ENCODE measurements around the gene TBXA2R. TPM values are rescaled to one million over a fixed set of nuclear protein-coding genes. Genes with fewer than 3 reads are reported as not detected.

Gene TBXA2R
- total and polyA plus RNA-seq, 2 of the 8 experiments (the other 6 are each of a cell fraction or from before 2014, with no cell fraction given): 0.39 to 0.50 TPM

- 0 out of 2 replicates have a peak overlapping the region, but pooled peaks have one; percentile 45 for H2BK5ac ChIP-seq (ENCODE audit: low read depth, low read length)
- no peaks in the 10 kb centered on the region for H3K79me2 ChIP-seq (ENCODE audit: control insufficient read depth in 1 of 2, insufficient read depth in 2 of 2, low read length in 2 of 2)
- H3K27ac ChIP-seq (ENCODE audit: low read depth, low read length): no peak overlapping the region
- H2BK15ac ChIP-seq (ENCODE audit: low read length): peak overlapping the region; percentile 92; the same call in 1 of the 2 replicates
- peaks cover 3 to 16% (median 12%) of the 10 kb centered on the region in 4 experiments; a peak in 6 of 7 replicates for H3K4me1 ChIP-seq (replicated peaks in 1 of 4; ENCODE audit: control insufficient read depth in 3 of 4, insufficient read depth in 4 of 4, low read length in 3 of 4)
- no peak overlapping the region for H3K4ac ChIP-seq (replicated peaks; ENCODE audit: insufficient read length, low read depth, low read length)
- H4K20me1 ChIP-seq (replicated peaks in 1 of 2; ENCODE audit: control insufficient read depth in 1 of 2, insufficient read depth in 2 of 2, low read length in 2 of 2): peaks cover 3 to 8% of the 10 kb centered on the region in 2 experiments
- H2AK5ac ChIP-seq (ENCODE audit: low read depth, low read length): no peak overlapping the region
- H3K36me3 ChIP-seq (ENCODE audit: control insufficient read depth in 2 of 4, insufficient read depth in 4 of 4, low read length in 3 of 4): no peaks in the 10 kb centered on the region
- H4K8ac ChIP-seq (ENCODE audit: extremely low read depth, insufficient read depth, low read length): 0 out of 2 replicates have a peak overlapping the region, but pooled peaks have one; percentile 45
- peaks cover 21% of the 10 kb centered on the region; the same call in 1 of the 2 replicates for H3K23me2 ChIP-seq (ENCODE audit: low read depth, low read length)
- peak overlapping the region; percentile 85 for H4K5ac ChIP-seq (ENCODE audit: insufficient read length, low read depth, low read length)
- H3K56ac ChIP-seq (replicated peaks; ENCODE audit: insufficient read length, low read depth, low read length): peak overlapping the region; percentile 77
- no peaks in the 10 kb centered on the region for H3K79me1 ChIP-seq (ENCODE audit: low read depth, low read length)
- peaks cover 0 to 5% (median 0%) of the 10 kb centered on the region in 4 experiments; a peak in 1 of 7 replicates for H3K27me3 ChIP-seq (replicated peaks in 1 of 4; ENCODE audit: control insufficient read depth in 3 of 4, extremely low read depth in 1 of 4, insufficient read depth in 3 of 4, low read length in 3 of 4)
- FAIRE-seq: no peak
- H3K23ac ChIP-seq (ENCODE audit: insufficient read length): no peak overlapping the region
- WGBS, 2 experiments (ENCODE audit: extremely low coverage in 1 of 2, insufficient coverage in 1 of 2, insufficient read length in 1 of 2, insufficient replicate concordance in 2 of 2, low coverage in 1 of 2, low lambda C conversion rate in 2 of 2, missing lambda C conversion rate in 1 of 2): 1% methylated on average over 24 of the region's 78 CpGs; no CpG with 5 or more reads in 1 of the 2 experiments
- H2AFZ ChIP-seq (ENCODE audit: low read length): peak overlapping the region; percentile 79; the same call in 1 of the 2 replicates
- peak overlapping the region; percentile 84 to 87 for H3K4me2 ChIP-seq (ENCODE audit: insufficient read depth in 1 of 2, low read depth in 2 of 2, low read length in 2 of 2)
- no peak overlapping the region for H2BK20ac ChIP-seq (ENCODE audit: low read length)
- ChIA-PET CTCF (ENCODE audit: partially characterized antibody) (interaction anchor here (0.7 to 6.6 kb wide), 7 partner anchors 15 to 480 kb away, joined by 3 to 51 read pairs (median 3); partner anchors contain the start of gene MFSD12), POLR2A (ENCODE audit: partially characterized antibody) (interaction anchor here (0.7 to 1.7 kb wide), 7 partner anchors 10 to 45 kb away, joined by 3 to 7 read pairs (median 3); no protein-coding TSS in a partner anchor)
- peak overlapping the region; percentile 85 for H3K18ac ChIP-seq (ENCODE audit: extremely low read depth, low read length)
- peak overlapping the region in 2 of 4 experiments; percentile 31 to 38; a peak in 4 of 7 replicates for H3K9ac ChIP-seq (replicated peaks in 1 of 4; ENCODE audit: extremely low read depth in 1 of 4, low read depth in 3 of 4, low read length in 3 of 4)
- H3K4me3 ChIP-seq (ENCODE audit: extremely low read depth in 1 of 4, insufficient read depth in 2 of 4, low read depth in 3 of 4, low read length in 4 of 4): peak overlapping the region; percentile 54 to 77 (median 66)
- peak overlapping the region; percentile 52; the same call in 1 of the 2 replicates for H2BK12ac ChIP-seq (ENCODE audit: low read depth, low read length)
- DNase-seq (ENCODE audit: low read depth in 1 of 2, low spot score in 2 of 2): peak; percentile 58 to 93
- no peak overlapping the region for H3K14ac ChIP-seq (ENCODE audit: insufficient read length)
- no peak overlapping the region for H2BK120ac ChIP-seq (replicated peaks; ENCODE audit: low read depth, low read length)
- peak overlapping the region; percentile 73 for H4K91ac ChIP-seq (replicated peaks; ENCODE audit: insufficient read length, low read length)
- H3K9me3 ChIP-seq (ENCODE audit: insufficient read depth in 2 of 2, low read depth in 1 of 2, low read length in 1 of 2): no peaks in the 10 kb centered on the region
- no peak for TF ChIP-seq TAF7 (optimal IDR thresholded peaks at IDR 0.05; ENCODE audit: borderline replicate concordance, low read depth, low read length)
- no peak for TF ChIP-seq CTBP2 (IDR thresholded peaks at IDR 0.05; ENCODE audit: borderline replicate concordance, insufficient read depth, insufficient read length, low read length)
- TF ChIP-seq SIN3A (conservative IDR thresholded peaks at IDR 0.05 in 1 of 2, IDR thresholded peaks at IDR 0.05 in 1 of 2; ENCODE audit: low read depth in 1 of 2, low read length in 2 of 2): peak in 1 of 2 experiments; percentile 47; a peak in 1 of 4 replicates
- peak; percentile 51; the same call in 1 of the 2 replicates for TF ChIP-seq TAF1 (IDR thresholded peaks at IDR 0.05; ENCODE audit: low read depth, low read length)
- TF ChIP-seq TBP (IDR thresholded peaks at IDR 0.05; ENCODE audit: low read depth, low read length): peak; percentile 48; the same call in 1 of the 2 replicates
- TF ChIP-seq CHD1 (IDR thresholded peaks at IDR 0.05; ENCODE audit: low read depth, low read length): no peak
- TF ChIP-seq KDM4A (IDR thresholded peaks at IDR 0.05; ENCODE audit: low read depth, low read length, severe bottlenecking): peak; percentile 50
- no peak for TF ChIP-seq SIX5 (IDR thresholded peaks at IDR 0.05; ENCODE audit: low read depth, low read length)
- TF ChIP-seq ASH2L (IDR thresholded peaks at IDR 0.05; ENCODE audit: low read length): no peak
- peak; percentile 53 to 57; a peak in 2 of 3 replicates for TF ChIP-seq POLR2A (IDR thresholded peaks at IDR 0.05; ENCODE audit: control extremely low read depth in 1 of 2, low read depth in 2 of 2, low read length in 2 of 2)
- TF ChIP-seq MAFK (IDR thresholded peaks at IDR 0.05; ENCODE audit: low read depth, low read length): no peak
These were observed 29.8 kb downstream of the TBXA2R start for GRCh38 chr19:3576696-3577443.
